ENCODE data around the gene TMEM41B.
"Not testable (repeated sequence)": the region's sequence is repeated elsewhere in the genome, so short reads cannot be mapped to it uniquely, and the experiment has no call there.

Gene TMEM41B

DNA sequence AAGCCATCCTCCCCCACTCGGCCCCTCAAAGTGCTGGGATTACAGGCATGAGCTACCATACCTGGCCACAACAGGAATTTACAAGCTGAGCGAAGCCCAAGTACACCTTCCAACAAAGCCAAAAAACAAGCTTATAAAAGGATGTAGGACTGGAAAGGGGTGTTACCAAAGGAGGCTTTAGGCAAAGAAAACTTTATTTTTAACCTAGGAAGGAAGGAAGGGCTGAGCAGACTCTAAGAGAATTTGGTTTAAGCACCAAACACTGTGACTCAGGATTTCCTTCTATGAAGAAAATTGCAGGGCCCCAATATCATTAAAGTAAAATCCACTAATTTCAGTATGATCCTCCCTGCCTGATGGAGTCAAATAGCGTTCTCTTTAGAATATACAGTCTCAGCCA lies 61.3 kb downstream of the TMEM41B start:
- no peak for DNase-seq

DNA sequence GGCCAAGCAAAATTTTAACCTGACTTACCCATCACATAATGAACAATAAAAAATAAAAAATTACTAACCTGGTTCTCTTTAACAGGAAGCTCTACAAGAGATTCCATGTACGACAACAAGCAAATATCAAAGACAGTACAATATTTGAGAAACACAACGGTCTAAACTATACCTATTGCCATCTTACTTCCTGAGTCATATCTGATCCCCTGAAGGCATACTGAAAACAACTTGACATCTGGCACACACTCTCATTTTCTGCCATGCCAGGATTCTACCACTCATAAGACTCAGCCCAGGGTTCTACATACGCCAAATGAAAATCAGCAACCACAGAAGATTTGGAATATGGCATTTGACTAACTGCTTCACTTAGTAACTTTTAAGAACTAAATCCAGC lies 63.1 kb downstream of the TMEM41B start:
- TF ChIP-seq POLR2A (IDR thresholded peaks at IDR 0.05; ENCODE audit: low read length) (no peak), GATA1 (IDR thresholded peaks at IDR 0.05; ENCODE audit: low read depth, low read length) (no peak)
- DNase-seq = no peak

More for the DNA sequence above, 61.3 kb downstream of the TMEM41B start:
- TF ChIP-seq GATA1 (IDR thresholded peaks at IDR 0.05; ENCODE audit: low read depth, low read length) (no peak), POLR2A (IDR thresholded peaks at IDR 0.05; ENCODE audit: low read length) (no peak)

DNA sequence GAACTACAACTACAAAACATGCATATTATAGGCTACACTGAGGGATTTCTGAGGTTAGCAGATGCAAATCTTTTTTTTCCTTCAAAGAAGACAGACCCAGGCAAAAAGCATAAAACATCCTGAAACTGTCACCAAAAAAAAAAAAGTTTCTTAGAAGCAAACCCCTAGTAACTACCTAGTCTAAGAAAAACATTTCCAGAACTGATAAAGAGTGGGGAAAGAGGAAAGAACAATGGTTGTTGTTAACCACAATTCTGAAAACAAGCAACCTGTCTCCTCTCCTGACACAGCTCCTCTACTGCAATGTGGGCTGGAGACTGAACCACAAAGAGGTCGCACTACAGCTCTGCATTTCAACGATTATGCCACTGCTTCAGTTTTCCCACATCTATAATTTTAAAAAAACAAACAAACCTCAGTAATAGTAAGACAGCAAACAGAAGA lies 64.2 kb downstream of the TMEM41B start:
- no peak for DNase-seq

DNA sequence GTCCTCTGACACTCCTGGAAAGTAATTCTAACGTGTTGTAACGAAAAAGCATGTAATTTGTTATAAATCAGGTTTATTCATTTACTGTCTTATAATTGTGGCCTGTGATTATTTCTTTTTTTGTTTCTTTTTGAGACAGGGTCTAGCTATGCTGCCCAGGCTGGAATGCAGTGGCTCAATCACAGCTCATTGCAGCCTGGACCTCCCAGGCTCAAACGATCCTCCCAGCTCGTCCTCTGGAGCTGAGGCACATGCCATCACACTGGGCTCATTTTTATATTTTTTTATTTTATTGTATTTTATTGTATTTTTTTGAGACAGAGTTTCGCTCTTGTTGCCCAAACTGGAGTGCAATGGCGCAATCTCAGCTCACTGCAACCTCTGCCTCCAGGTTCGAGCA lies 65.1 kb downstream of the TMEM41B start:
- no peak for TF ChIP-seq GATA1 (IDR thresholded peaks at IDR 0.05; ENCODE audit: low read depth, low read length)
- no peak for TF ChIP-seq POLR2A (IDR thresholded peaks at IDR 0.05; ENCODE audit: low read length)
- DNase-seq = no peak

More for the DNA sequence above, 64.2 kb downstream of the TMEM41B start:
- TF ChIP-seq GATA1 (IDR thresholded peaks at IDR 0.05; ENCODE audit: low read depth, low read length) (no peak), POLR2A (IDR thresholded peaks at IDR 0.05; ENCODE audit: low read length) (no peak)

DNA sequence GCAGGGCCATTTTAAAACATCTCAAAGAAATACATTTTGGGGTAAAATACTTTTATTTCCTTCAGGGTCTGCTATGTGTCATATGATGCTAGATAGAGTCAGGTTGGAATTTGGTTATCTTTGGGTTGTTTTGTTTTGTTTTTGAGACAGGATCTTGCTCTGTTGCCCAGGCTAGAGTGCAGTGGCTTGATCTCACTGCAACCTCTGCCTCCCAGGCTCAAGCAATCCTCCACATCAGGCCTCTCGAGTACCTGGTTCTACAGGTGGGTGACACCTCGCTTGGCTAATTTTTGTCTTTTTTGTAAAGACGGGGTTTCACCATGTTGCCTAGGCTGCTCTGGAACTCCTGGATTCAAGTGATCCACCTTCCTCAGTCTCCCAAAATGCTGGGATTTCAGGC lies 66.5 kb downstream of the TMEM41B start:
- TF ChIP-seq GATA1 (IDR thresholded peaks at IDR 0.05; ENCODE audit: low read depth, low read length) (no peak), POLR2A (IDR thresholded peaks at IDR 0.05; ENCODE audit: low read length) (no peak)
- DNase-seq = no peak

DNA sequence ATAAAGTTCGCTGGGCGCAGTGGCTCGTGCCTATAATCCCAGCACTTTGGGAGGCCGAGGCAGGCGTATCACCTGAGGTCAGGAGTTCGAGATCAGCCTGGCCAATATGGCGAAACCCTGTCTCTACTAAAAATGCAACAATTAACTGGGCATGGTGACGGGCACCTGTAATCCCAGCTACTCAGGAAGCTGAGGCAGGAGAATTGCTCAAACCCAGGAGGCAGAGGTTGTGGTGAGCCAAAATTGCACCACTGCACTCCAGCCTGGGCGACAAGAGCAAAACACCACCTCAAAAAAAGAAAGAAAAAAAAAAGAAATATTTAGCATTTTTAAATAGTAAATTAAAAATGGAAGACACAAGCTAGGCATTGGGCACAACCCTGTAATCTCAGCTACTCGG lies 78.2 kb downstream of the TMEM41B start:
- not testable (repeated sequence) for DNase-seq

DNA sequence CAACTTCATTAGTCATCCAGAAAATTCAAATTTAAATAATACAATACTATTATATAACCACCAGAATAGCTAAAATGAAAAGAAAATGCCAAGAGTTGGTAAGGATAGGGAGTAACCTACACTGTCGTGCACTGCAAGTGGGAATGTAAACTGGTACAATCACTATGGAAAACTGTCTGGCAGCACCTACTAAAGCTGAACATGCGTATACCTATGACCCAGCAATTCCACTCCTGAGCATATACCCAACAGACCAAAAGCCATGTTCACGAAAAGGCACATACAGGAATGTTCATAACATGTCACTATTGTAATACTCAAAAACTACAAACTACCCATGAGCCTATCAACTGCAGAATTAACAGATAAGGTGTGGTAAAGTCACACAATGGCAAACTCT lies 81.9 kb downstream of the TMEM41B start:
- TF ChIP-seq GATA1 (IDR thresholded peaks at IDR 0.05; ENCODE audit: low read depth, low read length) (no peak), POLR2A (IDR thresholded peaks at IDR 0.05; ENCODE audit: low read length) (no peak)

DNA sequence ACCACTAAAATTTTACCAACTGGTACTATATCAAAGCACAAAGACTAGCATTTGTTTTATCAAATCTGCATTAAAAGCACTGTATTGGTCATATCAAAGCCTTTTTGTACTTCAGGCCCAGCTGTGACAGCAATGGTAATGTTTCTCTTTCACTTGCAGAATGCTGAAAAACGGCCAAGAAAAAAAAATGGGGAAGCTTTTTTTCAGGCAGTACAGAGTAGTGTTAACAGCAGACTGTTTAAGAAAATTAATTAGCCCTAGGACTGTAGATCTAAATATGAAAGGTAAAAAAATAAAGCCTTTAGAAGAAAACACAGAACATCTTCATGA lies 82.6 kb downstream of the TMEM41B start:
- peak in 1 of 2 experiments; percentile 17 for DNase-seq
- TF ChIP-seq GATA1 (IDR thresholded peaks at IDR 0.05; ENCODE audit: low read depth, low read length) = no peak
- no peak for TF ChIP-seq POLR2A (IDR thresholded peaks at IDR 0.05; ENCODE audit: low read length)

More for the DNA sequence above, 81.9 kb downstream of the TMEM41B start:
- DNase-seq = no peak

Measured in erythroblast (primary cell).